Pancreas (tissue), 10 donors: ENCODE data around the gene MTA1. TPM values are rescaled to one million over a fixed set of nuclear protein-coding genes. Genes with fewer than 3 reads are reported as not detected.

Experiments used
- ATAC-seq, 4 donors: fragments of 200-7000 bp; cut with Tn5 transposase; one replicate each; pipeline versions ENCODE4 v1.8.0 to v1.9.1; 2020; ENCODE audit warnings: mild to moderate bottlenecking in 4 of 4, moderate library complexity in 4 of 4
- DNase-seq, 6 donors: peaks; one replicate each; pipeline ENCODE4 v3.0.0-alpha.2; 2020
- FAIRE-seq: peaks from 2 replicates; lab custom pipeline; 2012; peaks lifted over from hg19 to GRCh38; lab: Jason Lieb, UNC
- H3K27ac ChIP-seq, 4 donors: fragments of 200-600 bp; sonication (generic); 1 replicate in 3 of 4; 2 replicates in 1 of 4; pipeline versions ENCODE4 v1.5.0 to v1.8.0; 2020
- H3K27me3 ChIP-seq, 4 donors: fragments of 200-600 bp; one replicate each; pipeline ENCODE4 v1.8.0; 2021
- H3K36me3 ChIP-seq, 3 donors: fragments of 200-600 bp; sonication (generic) in 1 of 3; one replicate each; pipeline versions ENCODE4 v1.5.0 to v1.8.0; 2020 to 2021
- H3K4me1 ChIP-seq, 3 donors: fragments of 200-600 bp; one replicate each; pipeline ENCODE4 v1.8.0; 2021
- H3K4me3 ChIP-seq, 4 donors: fragments of 200-600 bp; sonication (generic) in 2 of 4; one replicate each; pipeline versions ENCODE4 v1.5.0 to v1.8.0; 2020 to 2021
- H3K9me3 ChIP-seq, 4 donors: fragments of 200-600 bp; one replicate each; pipeline ENCODE4 v1.8.0; 2021
- WGBS, 2 donors: extraction: QIAGEN DNeasy Blood & Tissue Kit; methylation state at CpG; one replicate each; pipeline ENCODE4 v1.1.7; 2013; 5-methylcytosine and 5-hydroxymethylcytosine counted together
- intact Hi-C, 3 donors: fragments of 100-400 bp; cut with DNase I; formaldehyde crosslinking; loops; one replicate each; pipeline versions ENCODE4 v1.11.1 to v1.14.2; 2022
- polyA plus RNA-seq, 2 donors: library from polyadenylated mRNA; stranded (reverse); fragments of 200-250 nt; gene quantifications; one replicate each; pipeline ENCODE4 v1.2.3, GENCODE V29; 2013
- total RNA-seq, 6 donors: library from RNA; stranded (reverse); fragmentation: NEBNext Ultra II Directional in 4 of 6; extraction: Animal tissue kit (Norgen Biotek cat#: 25700) in 4 of 6; gene quantifications; one replicate each; pipeline versions ENCODE4 v1.2.1 to v1.2.4, GENCODE V29; 2021 to 2023
- TF ChIP-seq, protein P1 (sequence below), 4 donors: fragments of 200-600 bp; sonication (generic) in 3 of 4; IDR thresholded peaks; one replicate each; pipeline versions ENCODE4 v1.5.0 to v1.8.0; 2021; ENCODE audit warnings: antibody characterized with exemption in 4 of 4
- donor health status: healthy with polysubstance abuse.
- donor health status: DM: no; HTN: no; CAD: no; lungs with moderate emphysema.
- donor health status: DM: no; HTN: no; CAD: no.
- donor health status: control.
- donor health status: control.
- donor health status: Bipolar disorder and iron deficiency.
- donor health status: DM: yes; HTN: yes; CAD: no.
- donor health status: DM: no; HTN: no; CAD: no.
- donor health status: DM: no; HTN: no; CAD: no.
- donor health status: DM: yes; HTN: yes; CAD: no.

MTA1 gene
- total and polyA plus RNA-seq, 8 donors = 34.8 to 138 (median 53.2) TPM

DNA sequence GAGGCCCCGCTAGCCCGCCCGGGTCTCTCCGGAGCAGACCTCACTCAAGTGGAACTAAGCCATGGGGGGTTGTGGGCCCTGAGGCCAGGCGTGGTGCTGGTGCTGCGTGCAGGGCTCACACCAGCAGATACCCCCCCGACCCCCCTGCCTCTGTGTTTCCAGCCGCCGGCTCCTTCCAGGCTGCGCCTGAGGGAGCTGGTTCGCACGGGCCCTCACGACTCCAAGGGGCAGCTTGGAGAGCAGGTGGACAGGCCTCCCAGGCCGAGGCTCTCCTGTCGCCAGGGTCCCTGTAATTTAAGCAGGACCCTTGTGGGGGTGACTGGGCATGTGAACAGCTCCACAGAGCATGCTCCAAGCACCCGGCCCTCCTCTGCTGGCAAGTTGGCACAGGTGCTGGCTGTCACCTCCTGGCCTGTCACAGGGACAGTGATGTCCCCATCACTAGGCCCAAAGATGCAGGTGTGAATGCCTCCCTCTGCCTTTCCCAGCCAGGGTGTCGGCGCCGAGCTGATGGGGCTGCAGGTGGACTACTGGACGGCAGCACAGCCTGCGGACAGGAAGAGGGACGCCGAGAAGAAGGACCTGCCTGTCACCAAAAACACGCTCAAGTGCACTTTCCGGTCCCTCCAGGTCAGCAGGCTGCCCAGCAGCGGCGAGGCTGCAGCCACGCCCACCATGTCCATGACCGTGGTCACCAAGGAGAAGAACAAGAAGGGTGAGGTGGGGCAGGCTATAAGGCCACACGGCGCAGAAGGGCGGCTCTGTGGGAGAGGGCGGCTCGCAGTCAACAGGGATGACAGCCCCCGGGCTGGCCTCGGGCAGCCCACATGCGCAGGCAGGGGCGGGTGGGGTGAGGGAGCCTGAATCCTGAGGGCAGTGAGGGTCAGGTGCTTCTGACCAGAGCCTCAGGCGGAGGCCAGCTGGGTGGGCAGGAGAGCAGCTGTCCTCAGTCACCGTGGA is 27.2 kb upstream of the MTA1 start:
- intact Hi-C loops = no loop called here
- peaks cover 0 to 9% (median 0%) of the 10 kb centered on the region in 3 donors for H3K4me1 ChIP-seq
- H3K27me3 ChIP-seq = no peaks in the 10 kb centered on the region
- H3K27ac ChIP-seq = no peak overlapping the region
- FAIRE-seq (no peak), ATAC-seq (no peak), DNase-seq (peak in 4 of 6 donors; percentile 17 to 71 (median 30))
- H3K9me3 ChIP-seq = no peaks in the 10 kb centered on the region
- H3K36me3 ChIP-seq = no peaks in the 10 kb centered on the region
- WGBS, 2 donors = 94 to 96% methylated on average over 40 of the region's 40 CpGs
- TF ChIP-seq, protein P1, sequence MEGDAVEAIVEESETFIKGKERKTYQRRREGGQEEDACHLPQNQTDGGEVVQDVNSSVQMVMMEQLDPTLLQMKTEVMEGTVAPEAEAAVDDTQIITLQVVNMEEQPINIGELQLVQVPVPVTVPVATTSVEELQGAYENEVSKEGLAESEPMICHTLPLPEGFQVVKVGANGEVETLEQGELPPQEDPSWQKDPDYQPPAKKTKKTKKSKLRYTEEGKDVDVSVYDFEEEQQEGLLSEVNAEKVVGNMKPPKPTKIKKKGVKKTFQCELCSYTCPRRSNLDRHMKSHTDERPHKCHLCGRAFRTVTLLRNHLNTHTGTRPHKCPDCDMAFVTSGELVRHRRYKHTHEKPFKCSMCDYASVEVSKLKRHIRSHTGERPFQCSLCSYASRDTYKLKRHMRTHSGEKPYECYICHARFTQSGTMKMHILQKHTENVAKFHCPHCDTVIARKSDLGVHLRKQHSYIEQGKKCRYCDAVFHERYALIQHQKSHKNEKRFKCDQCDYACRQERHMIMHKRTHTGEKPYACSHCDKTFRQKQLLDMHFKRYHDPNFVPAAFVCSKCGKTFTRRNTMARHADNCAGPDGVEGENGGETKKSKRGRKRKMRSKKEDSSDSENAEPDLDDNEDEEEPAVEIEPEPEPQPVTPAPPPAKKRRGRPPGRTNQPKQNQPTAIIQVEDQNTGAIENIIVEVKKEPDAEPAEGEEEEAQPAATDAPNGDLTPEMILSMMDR (IDR thresholded peaks at IDR 0.05) = no peak
- no peak overlapping the region for H3K4me3 ChIP-seq

DNA sequence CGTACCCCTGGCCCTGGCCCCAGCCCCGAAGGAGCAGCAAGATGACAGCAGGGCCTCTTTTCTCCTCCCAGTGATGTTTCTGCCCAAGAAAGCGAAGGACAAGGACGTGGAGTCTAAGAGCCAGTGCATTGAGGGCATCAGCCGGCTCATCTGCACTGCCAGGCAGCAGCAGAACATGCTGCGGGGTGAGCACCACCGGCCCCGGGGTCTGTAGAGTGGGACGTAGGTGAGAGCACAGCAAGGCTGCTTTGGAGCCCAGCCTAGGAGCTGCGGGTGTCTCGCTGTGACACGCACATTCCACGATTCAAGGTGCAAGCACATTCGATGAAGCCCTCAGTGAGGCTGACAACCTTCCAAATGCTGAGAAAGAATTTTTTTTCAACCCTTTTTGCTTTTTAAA is 26.5 kb upstream of the MTA1 start:
- no peak for FAIRE-seq
- Histone ChIP-seq H3K4me3 (no peak overlapping the region), H3K9me3 (no peaks in the 10 kb centered on the region), H3K27me3 (no peaks in the 10 kb centered on the region), H3K27ac (no peak overlapping the region), H3K36me3 (no peaks in the 10 kb centered on the region), H3K4me1 (peaks cover 0 to 9% (median 0%) of the 10 kb centered on the region in 3 donors)
- intact Hi-C loops = no loop called here
- DNase-seq = peak in 1 of 6 donors; percentile 61
- WGBS, 2 donors = 94 to 95% methylated on average over 14 of the region's 14 CpGs
- TF ChIP-seq, protein P1 (IDR thresholded peaks at IDR 0.05) = no peak
- ATAC-seq = no peak

GRCh38 chr14:105394714-105395537 is 24.7 kb upstream of the MTA1 start:
- H3K27me3 ChIP-seq = no peaks in the 10 kb centered on the region
- no peaks in the 10 kb centered on the region for H3K36me3 ChIP-seq
- TF ChIP-seq, protein P1 (IDR thresholded peaks at IDR 0.05) = no peak
- no peak overlapping the region for H3K27ac ChIP-seq
- intact Hi-C loops = no loop called here
- peaks cover 0 to 9% (median 3%) of the 10 kb centered on the region in 3 donors for H3K4me1 ChIP-seq
- ATAC-seq (no peak), DNase-seq (peak in 3 of 6 donors; percentile 4 to 43 (median 22)), FAIRE-seq (no peak)
- WGBS, 2 donors = 87 to 93% methylated on average over 25 of the region's 25 CpGs
- H3K4me3 ChIP-seq = no peak overlapping the region
- no peaks in the 10 kb centered on the region for H3K9me3 ChIP-seq

DNA sequence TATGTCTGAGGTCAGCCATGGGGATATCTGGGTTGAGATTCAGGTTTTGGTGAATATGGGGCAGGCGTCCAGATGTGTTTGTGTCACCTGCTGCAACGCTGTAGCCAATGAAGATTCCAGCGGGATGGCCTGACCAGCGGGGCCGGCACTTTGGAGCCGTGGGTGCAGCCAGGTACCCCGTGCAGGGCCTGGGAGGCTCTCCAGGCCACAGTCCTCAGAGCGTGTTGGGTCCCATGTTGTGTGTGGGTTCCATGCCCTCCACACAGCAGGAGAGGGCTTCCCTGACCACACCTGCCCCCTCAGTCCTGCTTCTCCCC is 24.1 kb upstream of the MTA1 start:
- FAIRE-seq = no peak
- H3K4me1 ChIP-seq = peaks cover 0 to 6% (median 3%) of the 10 kb centered on the region in 3 donors
- no peak for ATAC-seq
- no peak overlapping the region for H3K4me3 ChIP-seq
- TF ChIP-seq, protein P1 (IDR thresholded peaks at IDR 0.05) = no peak
- no peaks in the 10 kb centered on the region for H3K36me3 ChIP-seq
- intact Hi-C loops = no loop called here
- H3K9me3 ChIP-seq = no peaks in the 10 kb centered on the region
- no peak overlapping the region for H3K27ac ChIP-seq
- no peaks in the 10 kb centered on the region for H3K27me3 ChIP-seq
- 94% methylated on average over 8 of the region's 8 CpGs for WGBS, 2 donors
- DNase-seq = peak in 4 of 6 donors; percentile 9 to 52 (median 32)
